IMR-90 (cell line): ENCODE measurements around the gene SCGB1A1. TPM values are rescaled to one million over a fixed set of nuclear protein-coding genes. Genes with fewer than 3 reads are reported as not detected.

Source experiments
- ATAC-seq: fragments of 200-7000 bp; cut with Tn5 transposase; 2 replicates; pipeline ENCODE4 v1.9.1; 2020; ENCODE audit warnings: low read depth, mild to moderate bottlenecking, moderate library complexity
- BruUV-seq: library from RNA; stranded (reverse); fragments of 400-500 nt; replicated peaks from 2 replicates; lab custom pipeline; 2021; lab: Mats Ljungman, UMichigan
- CTCF ChIA-PET: fragments of 300-600 bp; formaldehyde crosslinking; extraction: SDS; loops from one replicate; lab custom pipeline; 2021; ENCODE audit warnings: antibody characterized with exemption; lab: Yijun Ruan, JAX
- POLR2A ChIA-PET: fragments of 300-600 bp; sonication (Branson Sonifier 250); formaldehyde crosslinking; loops from one replicate; lab custom pipeline; 2022; ENCODE audit warnings: antibody characterized with exemption; ENCODE audit not compliant: unreplicated experiment; lab: Charles Lee
- DNase-seq: peaks from one replicate; pipeline ENCODE4 v3.0.0; 2013
- H2AFZ ChIP-seq: replicated peaks from 2 replicates; pipeline ENCODE3; 2013; ENCODE audit warnings: low read length, mild to moderate bottlenecking; ENCODE audit not compliant: poor library complexity
- H2AK5ac ChIP-seq: 2 replicates; pipeline ENCODE4 v1.6.1; 2013; ENCODE audit warnings: low read depth, low read length, inconsistent platforms
- H2AK9ac ChIP-seq: replicated peaks from 2 replicates; pipeline ENCODE3; 2013; ENCODE audit warnings: mild to moderate bottlenecking, low read depth, low read length, moderate library complexity; ENCODE audit not compliant: poor library complexity
- H2BK120ac ChIP-seq: 2 replicates; pipeline ENCODE4 v1.6.1; 2013; ENCODE audit warnings: low read depth, low read length, inconsistent platforms
- H2BK15ac ChIP-seq: 3 replicates; pipeline ENCODE4 v1.6.1; 2013; ENCODE audit warnings: low read depth, low read length, inconsistent platforms
- H2BK20ac ChIP-seq: 2 replicates; pipeline ENCODE4 v1.6.1; 2013; ENCODE audit warnings: low read depth, mild to moderate bottlenecking, inconsistent platforms, low read length, moderate library complexity
- H2BK5ac ChIP-seq: 2 replicates; pipeline ENCODE4 v1.6.1; 2013; ENCODE audit warnings: mild to moderate bottlenecking, low read depth, low read length, inconsistent platforms; ENCODE audit not compliant: poor library complexity, severe bottlenecking
- H3K14ac ChIP-seq: replicated peaks from 2 replicates; pipeline ENCODE4 v1.6.1; 2013; ENCODE audit warnings: low read depth, low read length, inconsistent platforms
- H3K18ac ChIP-seq: 2 replicates; pipeline ENCODE4 v1.6.1; 2013; ENCODE audit warnings: low read depth, low read length, control low read depth
- H3K23ac ChIP-seq: 2 replicates; pipeline ENCODE4 v1.6.1; 2013; ENCODE audit warnings: low read depth, low read length, inconsistent platforms
- H3K27ac ChIP-seq: 2 replicates; pipeline ENCODE4 v1.5.1; 2013; ENCODE audit warnings: mild to moderate bottlenecking, control low read depth, low read length; ENCODE audit not compliant: insufficient read depth
- H3K27me3 ChIP-seq: 2 replicates; pipeline ENCODE4 v1.6.1; 2013; ENCODE audit warnings: low read length; ENCODE audit not compliant: control insufficient read depth, insufficient read depth
- H3K36me3 ChIP-seq: 2 replicates; pipeline ENCODE4 v1.6.1; 2013; ENCODE audit warnings: low read length, mixed read lengths; ENCODE audit not compliant: control insufficient read depth, insufficient read depth
- H3K4ac ChIP-seq: 2 replicates; pipeline ENCODE4 v1.6.1; 2013; ENCODE audit warnings: low read depth, low read length, inconsistent platforms
- H3K4me1 ChIP-seq: 2 replicates; pipeline ENCODE4 v1.6.1; 2013; ENCODE audit warnings: low read length, mixed read lengths; ENCODE audit not compliant: control insufficient read depth, insufficient read depth
- H3K4me2 ChIP-seq: 2 replicates; pipeline ENCODE4 v1.6.1; 2013; ENCODE audit warnings: low read depth, mild to moderate bottlenecking, control low read depth, low read length, moderate library complexity
- H3K4me3 ChIP-seq: 2 replicates; pipeline ENCODE4 v1.5.1; 2013; ENCODE audit warnings: low read depth, mild to moderate bottlenecking, control low read depth, low read length, moderate library complexity; ENCODE audit not compliant: insufficient read depth
- H3K56ac ChIP-seq: 2 replicates; pipeline ENCODE4 v1.6.1; 2013; ENCODE audit warnings: low read length, inconsistent platforms; ENCODE audit not compliant: insufficient read depth; ENCODE audit errors: extremely low read depth
- H3K79me1 ChIP-seq, 2 experiments: 2 replicates each; pipeline ENCODE4 v1.6.1; 2013; ENCODE audit warnings: low read length in 2 of 2, inconsistent platforms in 1 of 2, low read depth in 1 of 2
- H3K9ac ChIP-seq: 2 replicates; pipeline ENCODE4 v1.6.1; 2013; ENCODE audit warnings: low read depth, low read length, control low read depth
- H3K9me1 ChIP-seq: 2 replicates; pipeline ENCODE4 v1.6.1; 2013; ENCODE audit warnings: low read length, inconsistent platforms; ENCODE audit not compliant: insufficient read depth
- H3K9me3 ChIP-seq: 2 replicates; pipeline ENCODE4 v1.6.1; 2013; ENCODE audit warnings: low read length; ENCODE audit not compliant: control insufficient read depth, insufficient read depth
- H4K20me1 ChIP-seq: 2 replicates; pipeline ENCODE4 v1.6.1; 2013; ENCODE audit warnings: low read length, inconsistent platforms; ENCODE audit not compliant: insufficient read depth
- H4K5ac ChIP-seq: 2 replicates; pipeline ENCODE4 v1.6.1; 2013; ENCODE audit warnings: mild to moderate bottlenecking, low read depth, low read length, control low read depth
- H4K8ac ChIP-seq, 2 experiments: 2 replicates each; pipeline ENCODE4 v1.6.1; 2013; ENCODE audit warnings: low read depth in 2 of 2, low read length in 2 of 2, control low read depth in 1 of 2, inconsistent platforms in 1 of 2
- H4K91ac ChIP-seq: 2 replicates; pipeline ENCODE4 v1.6.1; 2013; ENCODE audit warnings: low read depth, low read length, inconsistent platforms; ENCODE audit not compliant: insufficient read depth
- CHD1 ChIP-seq: IDR thresholded peaks from 2 replicates; pipeline ENCODE4 v1.6.1; 2012; ENCODE audit warnings: low read depth, low read length, improper control_type of control experiment
- FOS ChIP-seq: fragments of 150-350 bp; IDR thresholded peaks from 2 replicates; pipeline ENCODE4 v1.6.1; 2016; ENCODE audit warnings: low read depth, low read length
- NFE2L2 ChIP-seq: fragments of 150-350 bp; IDR thresholded peaks from 2 replicates; pipeline ENCODE4 v1.6.1; 2016; ENCODE audit warnings: low read depth, mild to moderate bottlenecking, low read length
- RCOR1 ChIP-seq: IDR thresholded peaks from 2 replicates; pipeline ENCODE4 v1.6.1; 2012; ENCODE audit warnings: mild to moderate bottlenecking, low read length, improper control_type of control experiment; ENCODE audit not compliant: insufficient replicate concordance
- RFX5 ChIP-seq: IDR thresholded peaks from 2 replicates; pipeline ENCODE4 v1.8.0; 2012; ENCODE audit warnings: low read depth, mild to moderate bottlenecking, low read length, moderate library complexity
- USF2 ChIP-seq: fragments of 150-350 bp; IDR thresholded peaks from 2 replicates; pipeline ENCODE4 v1.6.1; 2017; ENCODE audit warnings: mild to moderate bottlenecking, antibody characterized with exemption, low read length, low read depth
- WGBS, 2 experiments: methylation state at CpG; one replicate each; pipeline versions ENCODE4 v1.1.5 to v1.1.7; 2013; ENCODE audit warnings: missing lambda C conversion rate in 2 of 2; ENCODE audit not compliant: insufficient read length in 1 of 2; ENCODE audit errors: extremely low coverage in 2 of 2; 5-methylcytosine and 5-hydroxymethylcytosine counted together
- dilution Hi-C: fragments of 300-500 bp; cut with HindIII; formaldehyde crosslinking; loops from one replicate; pipeline ENCODE4 v1.14.3; 2018; ENCODE audit warnings: low sequenced_read_pairs; ENCODE audit not compliant: unreplicated experiment
- in situ Hi-C: fragments of 300-500 bp; cut with MboI; formaldehyde crosslinking; loops from 3 replicates; pipeline ENCODE4 v1.14.3; 2019; ENCODE audit warnings: low sequenced_read_pairs, inconsistent platforms, mixed read lengths
- intact Hi-C: fragments of 100-400 bp; cut with micrococcal nuclease; formaldehyde crosslinking; loops from 2 replicates; pipeline ENCODE4 v1.10.0; 2022
- polyA plus RNA-seq, 3 experiments: library from polyadenylated mRNA; depleted of rRNA; stranded (reverse); fragments of >200 nt; gene quantifications; 2 replicates each; pipeline ENCODE4 v1.2.3, GENCODE V29; 2012; ENCODE audit warnings: low replicate concordance in 1 of 3
- total RNA-seq: library from RNA; depleted of rRNA; stranded (reverse); fragments of >200 nt; gene quantifications from 2 replicates; pipeline ENCODE4 v1.2.3, GENCODE V29; 2012

SCGB1A1 gene
- total and polyA plus RNA-seq, 2 of the 4 experiments (the other 2 are of a cell fraction) = not detected

- H3K4me2 ChIP-seq = no peak overlapping the region
- H2AK9ac ChIP-seq = no peak overlapping the region
- intact Hi-C loops = no loop called here
- no TSS peak for BruUV-seq
- peak overlapping the region in 1 of 2 experiments; percentile 8; a peak in 2 of 4 replicates for H4K8ac ChIP-seq
- no peak overlapping the region for H3K4me3 ChIP-seq
- H4K5ac ChIP-seq = no peak overlapping the region
- H3K9me1 ChIP-seq = peaks cover 26% of the 10 kb centered on the region
- ChIA-PET POLR2A (no interaction called here), CTCF (interaction anchor here (0.6 to 1.5 kb wide), 2 partner anchors 8 to 25 kb away, joined by 4 read pairs; no protein-coding TSS in a partner anchor)
- no peaks in the 10 kb centered on the region for H3K36me3 ChIP-seq
- no peak overlapping the region for H3K23ac ChIP-seq
- TF ChIP-seq RCOR1 (no peak), CHD1 (no peak), FOS (no peak), USF2 (no peak), NFE2L2 (no peak), RFX5 (no peak)
- peak overlapping the region; percentile 47; the same call in 1 of the 2 replicates for H2BK120ac ChIP-seq
- no peak overlapping the region for H3K27ac ChIP-seq
- peaks cover 24% of the 10 kb centered on the region for H3K4me1 ChIP-seq
- H3K14ac ChIP-seq = 0 out of 2 replicates have a peak overlapping the region, but pooled peaks have one; percentile 21
- in situ Hi-C loops = no loop called here
- H2BK15ac ChIP-seq = peak overlapping the region; percentile 68; the same call in 1 of the 3 replicates
- DNase-seq (no peak), ATAC-seq (no peak)
- 0 out of 2 replicates have a peak overlapping the region, but pooled peaks have one; percentile 16 for H2BK20ac ChIP-seq
- H3K4ac ChIP-seq = peak overlapping the region; percentile 19
- no peak overlapping the region for H3K56ac ChIP-seq
- no peak overlapping the region for H2BK5ac ChIP-seq
- H3K9me3 ChIP-seq = no peaks in the 10 kb centered on the region
- WGBS, 2 experiments = 95% methylated on average over 3 of the region's 9 CpGs; no CpG with 5 or more reads in 1 of the 2 experiments
- H3K9ac ChIP-seq = no peak overlapping the region
- H2AK5ac ChIP-seq = peak overlapping the region; percentile 27
- no peak overlapping the region for H3K18ac ChIP-seq
- no peak overlapping the region for H2AFZ ChIP-seq
- H4K91ac ChIP-seq = peak overlapping the region; percentile 13; the same call in 1 of the 2 replicates
- H3K27me3 ChIP-seq = no peaks in the 10 kb centered on the region
- peaks cover 0 to 24% of the 10 kb centered on the region in 2 experiments; a peak in 2 of 4 replicates for H3K79me1 ChIP-seq
- dilution Hi-C loops = no loop called here
- no peaks in the 10 kb centered on the region for H4K20me1 ChIP-seq
Measured at GRCh38 chr11:62432695-62433094, 13.9 kb downstream of the SCGB1A1 start.
